ENCODE data around the gene MS4A15. TPM values are rescaled to one million over a fixed set of nuclear protein-coding genes. Genes with fewer than 3 reads are reported as not detected.

Gene MS4A15, protein sequence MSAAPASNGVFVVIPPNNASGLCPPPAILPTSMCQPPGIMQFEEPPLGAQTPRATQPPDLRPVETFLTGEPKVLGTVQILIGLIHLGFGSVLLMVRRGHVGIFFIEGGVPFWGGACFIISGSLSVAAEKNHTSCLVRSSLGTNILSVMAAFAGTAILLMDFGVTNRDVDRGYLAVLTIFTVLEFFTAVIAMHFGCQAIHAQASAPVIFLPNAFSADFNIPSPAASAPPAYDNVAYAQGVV
- total RNA-seq: not detected in 2 replicates

GRCh38 chr11:60756307-60757032 lies at the start of gene MS4A15:
Gene MS4A15 (plus strand): TSS chr11:60756867. CDS start chr11:60763734, 6,867 bp downstream.

DNA sequence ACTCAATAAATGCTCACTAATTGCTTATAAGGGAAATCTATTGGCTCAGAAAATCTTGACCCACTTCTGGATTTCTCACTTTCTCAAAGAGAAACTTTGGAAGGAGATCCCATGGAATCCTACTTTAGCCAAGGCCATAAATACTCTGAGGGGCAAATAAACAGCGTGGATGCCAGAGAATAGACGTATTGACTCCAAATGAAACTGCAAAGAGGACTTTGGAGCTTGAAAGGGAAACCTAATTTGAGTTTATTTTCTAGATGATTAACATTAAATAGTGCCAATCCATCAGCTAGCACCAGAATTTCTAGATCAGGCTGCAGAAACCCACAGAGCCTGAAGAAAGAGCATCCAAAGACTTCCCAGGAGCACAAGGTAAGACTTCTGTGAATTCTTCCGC lies 32.2 kb upstream of the MS4A15 start, which contains the start of gene MS4A18:
TSS of gene MS4A18 (plus strand) at position 301 of the 400 bp plus-strand sequence.

GRCh38 chr11:60785136-60785535 lies 28.5 kb downstream of the MS4A15 start, which contains the start of gene MS4A10:
Gene MS4A10 (plus strand): TSS chr11:60785333. CDS start chr11:60790336, 5,003 bp downstream.

Other genes starting within 250 kb of the MS4A15 start
- gene MS4A13, start 241.5 kb upstream of the MS4A15 start, total RNA-seq: not detected in 2 replicates
- not detected in 2 replicates for gene MS4A8, start 57.3 kb upstream of the MS4A15 start, total RNA-seq
- not detected in 2 replicates for gene MS4A18, start 32.1 kb upstream of the MS4A15 start, total RNA-seq
- not detected in 2 replicates for gene MS4A10, start 28.5 kb downstream of the MS4A15 start, total RNA-seq
- gene CCDC86, start 85.2 kb downstream of the MS4A15 start, total RNA-seq: 18.1 and 20.2 TPM in 2 replicates
- 0.77 and 0.93 TPM in 2 replicates for gene PTGDR2, start 99.1 kb downstream of the MS4A15 start, total RNA-seq
- 0.34 and 0.93 TPM in 2 replicates for gene ZP1, start 110.7 kb downstream of the MS4A15 start, total RNA-seq
- gene PRPF19, start 149.7 kb downstream of the MS4A15 start, total RNA-seq: 63.2 and 78.3 TPM in 2 replicates
- gene TMEM109, start 157.3 kb downstream of the MS4A15 start, total RNA-seq: 60.5 and 77.4 TPM in 2 replicates
- gene TMEM132A, start 167.6 kb downstream of the MS4A15 start, total RNA-seq: 19.8 and 22.2 TPM in 2 replicates
- 3.5 and 6.3 TPM in 2 replicates for gene SLC15A3, start 195.3 kb downstream of the MS4A15 start, total RNA-seq
- not detected in 2 replicates for gene CD6, start 214.8 kb downstream of the MS4A15 start, total RNA-seq